GM12878 (cell line): ENCODE measurements around the gene SLC6A2. TPM values are rescaled to one million over a fixed set of nuclear protein-coding genes. Genes with fewer than 3 reads are reported as not detected.

Experiments
- ATAC-seq: fragments of 200-7000 bp; cut with Tn5 transposase; 3 replicates; pipeline ENCODE4 v1.9.1; 2020; ENCODE audit warnings: mild to moderate bottlenecking, moderate library complexity
- BruUV-seq: library from RNA; stranded (reverse); fragments of 400-500 nt; replicated peaks from 2 replicates; lab custom pipeline; 2021; lab: Mats Ljungman, UMichigan
- CTCF ChIA-PET: fragments of 300-600 bp; sonication (Branson Sonifier 250); formaldehyde crosslinking; extraction: SDS; loops from one replicate; lab custom pipeline; 2021; ENCODE audit warnings: inconsistent platforms; lab: Yijun Ruan, JAX
- POLR2A ChIA-PET: fragments of 350-600 bp; formaldehyde crosslinking; extraction: SDS; loops from one replicate; lab custom pipeline; 2021; ENCODE audit warnings: inconsistent platforms; lab: Charles Lee
- RAD21 ChIA-PET: fragments of 300-600 bp; sonication (Branson Sonifier 250); formaldehyde crosslinking; loops from one replicate; lab custom pipeline; 2023; ENCODE audit warnings: antibody characterized with exemption; ENCODE audit not compliant: unreplicated experiment; lab: Charles Lee
- SMC1A ChIA-PET: fragments of 300-600 bp; sonication (Branson Sonifier 250); formaldehyde crosslinking; loops from one replicate; lab custom pipeline; 2023; ENCODE audit not compliant: unreplicated experiment, uncharacterized antibody; lab: Charles Lee
- DNase-seq: peaks from one replicate; pipeline ENCODE4 v3.0.0-alpha.2; 2011; ENCODE audit warnings: low read depth, low spot score
- FAIRE-seq: peaks from 3 replicates; lab custom pipeline; 2011; peaks lifted over from hg19 to GRCh38; lab: Jason Lieb, UNC
- H2AFZ ChIP-seq: 2 replicates; pipeline ENCODE4 v1.6.0; 2011; ENCODE audit warnings: low read depth, low read length, control low read depth; ENCODE audit not compliant: control insufficient read depth
- H3K27ac ChIP-seq: 2 replicates; pipeline ENCODE4 v1.5.1; 2011; ENCODE audit warnings: control low read depth; ENCODE audit not compliant: control insufficient read depth, insufficient read depth
- H3K27me3 ChIP-seq, 2 experiments: replicated peaks in 1 of 2; 2 replicates each; pipeline versions ENCODE4 v1.6.0 to v1.6.1; 2011; ENCODE audit warnings: low read length in 1 of 2; ENCODE audit not compliant: control insufficient read depth in 2 of 2, insufficient read depth in 2 of 2
- H3K36me3 ChIP-seq, 2 experiments: 2 replicates each; pipeline ENCODE4 v1.5.1; 2011; ENCODE audit warnings: low read length in 1 of 2; ENCODE audit not compliant: control insufficient read depth in 2 of 2, insufficient read depth in 2 of 2
- H3K4me1 ChIP-seq: 2 replicates; pipeline ENCODE4 v1.6.1; 2011; ENCODE audit warnings: mild to moderate bottlenecking, low read length, moderate library complexity, mixed read lengths; ENCODE audit not compliant: control insufficient read depth, insufficient read depth
- H3K4me2 ChIP-seq: 2 replicates; pipeline ENCODE4 v1.6.0; 2011; ENCODE audit warnings: control low read depth; ENCODE audit not compliant: control insufficient read depth, insufficient read depth
- H3K4me3 ChIP-seq: fragments of 200-600 bp; sonication (generic); 2 replicates; pipeline ENCODE4 v1.5.1; 2016
- H3K79me2 ChIP-seq: 2 replicates; pipeline ENCODE4 v1.6.0; 2011; ENCODE audit warnings: low read length; ENCODE audit not compliant: control insufficient read depth, insufficient read depth
- H3K9ac ChIP-seq: 2 replicates; pipeline ENCODE4 v1.8.0; 2011; ENCODE audit warnings: low read length, control low read depth, mixed read lengths; ENCODE audit not compliant: control insufficient read depth, insufficient read depth
- H3K9me3 ChIP-seq: replicated peaks from 3 replicates; pipeline ENCODE4 v1.5.1; 2011; ENCODE audit warnings: mild to moderate bottlenecking, low read length; ENCODE audit not compliant: control insufficient read depth, insufficient read depth
- H4K20me1 ChIP-seq: 2 replicates; pipeline ENCODE4 v1.6.0; 2011; ENCODE audit not compliant: control insufficient read depth, insufficient read depth
- BMI1 ChIP-seq: fragments of 450-650 bp; IDR thresholded peaks from 2 replicates; pipeline ENCODE4 v1.6.1; 2016; ENCODE audit warnings: mild to moderate bottlenecking, moderate library complexity, borderline replicate concordance
- CEBPZ ChIP-seq: fragments of 150-350 bp; IDR thresholded peaks from 2 replicates; pipeline ENCODE4 v1.6.1; 2016; ENCODE audit warnings: low read depth, low read length
- EP300 ChIP-seq, 2 experiments: fragments of 150-350 bp in 1 of 2; IDR thresholded peaks; 2 replicates each; pipeline ENCODE4 v1.6.1; 2011 to 2012; ENCODE audit warnings: low read depth in 2 of 2, low read length in 2 of 2, borderline replicate concordance in 1 of 2, improper control_type of control experiment in 1 of 2, inconsistent platforms in 1 of 2; ENCODE audit not compliant: control insufficient read depth in 1 of 2
- NFYB ChIP-seq: IDR thresholded peaks from 2 replicates; pipeline ENCODE4 v1.6.1; 2011; ENCODE audit warnings: low read depth, mild to moderate bottlenecking, low read length, improper control_type of control experiment, moderate library complexity; ENCODE audit not compliant: insufficient read depth
- PRDM15 ChIP-seq: fragments of 450-650 bp; formaldehyde crosslinking; IDR thresholded peaks from 2 replicates; pipeline ENCODE4 v1.4.0; 2020; ENCODE audit warnings: mild to moderate bottlenecking, moderate library complexity
- RCOR1 ChIP-seq: conservative IDR thresholded peaks from 2 replicates; pipeline ENCODE4 v1.6.1; 2012; ENCODE audit warnings: low read depth, low read length, improper control_type of control experiment
- SIX5 ChIP-seq: IDR thresholded peaks from 2 replicates; pipeline ENCODE4 v1.6.1; 2011; ENCODE audit warnings: mild to moderate bottlenecking, low read depth, low read length, moderate library complexity; ENCODE audit not compliant: severe bottlenecking
- USF1 ChIP-seq: IDR thresholded peaks from 2 replicates; pipeline ENCODE4 v1.6.1; 2011; ENCODE audit warnings: borderline replicate concordance, low read depth, mild to moderate bottlenecking, moderate library complexity, mixed read lengths, low read length; ENCODE audit not compliant: insufficient read depth; ENCODE audit errors: extremely low read length
- ZBTB40 ChIP-seq: fragments of 450-650 bp; IDR thresholded peaks from 2 replicates; pipeline ENCODE4 v1.6.1; 2016; ENCODE audit warnings: mild to moderate bottlenecking, moderate library complexity, borderline replicate concordance
- ZNF274 ChIP-seq: IDR thresholded peaks from one replicate; pipeline ENCODE4 v1.8.0; 2011; ENCODE audit not compliant: insufficient read length, insufficient read depth
- WGBS: methylation state at CpG from one replicate; pipeline ENCODE4 v1.1.6; 2016; ENCODE audit warnings: low lambda C conversion rate; ENCODE audit not compliant: insufficient replicate concordance, insufficient coverage; ENCODE audit errors: missing lambda C conversion rate; 5-methylcytosine and 5-hydroxymethylcytosine counted together
- in situ Hi-C: fragments of 300-500 bp; cut with MboI; formaldehyde crosslinking; loops from 9 replicates; pipeline ENCODE4 v1.14.3; 2018; ENCODE audit warnings: mixed read lengths
- intact Hi-C: fragments of 100-400 bp; cut with micrococcal nuclease; formaldehyde crosslinking; loops from one replicate; pipeline ENCODE4 v1.14.2; 2022; ENCODE audit not compliant: unreplicated experiment
- polyA plus RNA-seq, 11 experiments: library from polyadenylated mRNA; depleted of rRNA in 4 of 11; unstranded in 6 of 11; stranded (reverse) in 5 of 11; fragments of >200 nt; fragmentation: Nextera tagmentation in 4 of 11; fragmentation: Illumina TruSeq in 1 of 11; extraction: Ambion mirVana in 4 of 11; extraction: Trizol in 1 of 11; gene quantifications; 1 replicate in 1 of 11; 2 replicates in 10 of 11; pipeline versions ENCODE4 v1.2.1 to v1.2.3, GENCODE V29; 2011 to 2016; ENCODE audit warnings: inconsistent platforms in 2 of 11, missing spikeins in 2 of 11, low read depth in 1 of 11
- total RNA-seq, 4 experiments: library from RNA; depleted of rRNA in 3 of 4; stranded (reverse); fragments of >200 nt in 3 of 4; fragmentation: Illumina TruSeq in 1 of 4; extraction: Trizol in 1 of 4; gene quantifications; 2 replicates each; pipeline versions ENCODE4 v1.2.1 to v1.2.3, GENCODE V29; 2013 to 2021

The SLC6A2 gene
- total and polyA plus RNA-seq, 10 of the 15 experiments (the other 5 are each of a cell fraction or from before 2014, with no cell fraction given) = not detected

- no peak overlapping the region for H3K4me2 ChIP-seq
- FAIRE-seq = no peak
- ChIA-PET CTCF (no interaction called here), RAD21 (no interaction called here), POLR2A (no interaction called here), SMC1A (no interaction called here)
- no peaks in the 10 kb centered on the region for H4K20me1 ChIP-seq
- BruUV-seq = no TSS peak
- no peak for ATAC-seq
- H3K27me3 ChIP-seq = no peaks in the 10 kb centered on the region; a peak in 2 of 4 replicates
- no peak for DNase-seq
- H3K4me3 ChIP-seq = no peak overlapping the region
- intact Hi-C loops (no loop called here), in situ Hi-C loops (no loop called here)
- H2AFZ ChIP-seq = no peak overlapping the region
- 12% methylated on average over 9 of the region's 9 CpGs for WGBS
- H3K79me2 ChIP-seq = no peaks in the 10 kb centered on the region
- no peaks in the 10 kb centered on the region for H3K36me3 ChIP-seq
- no peaks in the 10 kb centered on the region for H3K4me1 ChIP-seq
- no peak overlapping the region for H3K27ac ChIP-seq
- H3K9me3 ChIP-seq = no peaks in the 10 kb centered on the region
- H3K9ac ChIP-seq = no peak overlapping the region
- no peak for TF ChIP-seq USF1
- TF ChIP-seq EP300 (IDR thresholded peaks at IDR 0.05; ENCODE audit: borderline replicate concordance in 1 of 2, control insufficient read depth in 1 of 2, low read depth in 2 of 2, low read length in 2 of 2) = no peak
- no peak for TF ChIP-seq SIX5
- TF ChIP-seq NFYB = no peak
- no peak for TF ChIP-seq ZBTB40
- no peak for TF ChIP-seq PRDM15
- TF ChIP-seq BMI1 = no peak
- TF ChIP-seq ZNF274 = no peak
- no peak for TF ChIP-seq CEBPZ
- no peak for TF ChIP-seq RCOR1
Observed at GRCh38 chr16:55737966-55738365, 82.2 kb downstream of the SLC6A2 start.
